Stimulated activated naive CD8-positive, alpha-beta T cell treated with anti-CD3 and anti-CD28 coated beads, Interleukin-15, Interleukin-2, amounts not matched to agents 100 ng/mL and 50 ng/mL, for 24 hours (primary cell): ENCODE measurements around the gene METTL15.
"Not testable (repeated sequence)": the region's sequence is repeated elsewhere in the genome, so short reads cannot be mapped to it uniquely, and the experiment has no call there.

ENCODE experiments used
- H3K27ac Mint-ChIP-seq: one replicate; pipeline ENCODE4 v1.8.0; 2021; ENCODE audit warnings: mild to moderate bottlenecking, mixed read lengths
- H3K27me3 Mint-ChIP-seq: one replicate; pipeline ENCODE4 v1.8.0; 2021; ENCODE audit warnings: mixed read lengths
- H3K36me3 Mint-ChIP-seq: one replicate; pipeline ENCODE4 v1.8.0; 2021; ENCODE audit warnings: low read depth, mixed read lengths
- H3K4me1 Mint-ChIP-seq: one replicate; pipeline ENCODE4 v1.8.0; 2021; ENCODE audit warnings: low read depth, mixed read lengths
- H3K4me3 Mint-ChIP-seq: one replicate; pipeline ENCODE4 v1.8.0; 2021; ENCODE audit warnings: mild to moderate bottlenecking, mixed read lengths
- H3K9me3 Mint-ChIP-seq: one replicate; pipeline ENCODE4 v1.8.0; 2021; ENCODE audit warnings: mixed read lengths

Gene METTL15, protein sequence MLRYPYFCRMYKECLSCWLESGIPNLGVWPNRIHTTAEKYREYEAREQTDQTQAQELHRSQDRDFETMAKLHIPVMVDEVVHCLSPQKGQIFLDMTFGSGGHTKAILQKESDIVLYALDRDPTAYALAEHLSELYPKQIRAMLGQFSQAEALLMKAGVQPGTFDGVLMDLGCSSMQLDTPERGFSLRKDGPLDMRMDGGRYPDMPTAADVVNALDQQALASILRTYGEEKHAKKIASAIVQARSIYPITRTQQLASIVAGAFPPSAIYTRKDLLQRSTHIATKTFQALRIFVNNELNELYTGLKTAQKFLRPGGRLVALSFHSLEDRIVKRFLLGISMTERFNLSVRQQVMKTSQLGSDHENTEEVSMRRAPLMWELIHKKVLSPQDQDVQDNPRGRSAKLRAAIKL

DNA sequence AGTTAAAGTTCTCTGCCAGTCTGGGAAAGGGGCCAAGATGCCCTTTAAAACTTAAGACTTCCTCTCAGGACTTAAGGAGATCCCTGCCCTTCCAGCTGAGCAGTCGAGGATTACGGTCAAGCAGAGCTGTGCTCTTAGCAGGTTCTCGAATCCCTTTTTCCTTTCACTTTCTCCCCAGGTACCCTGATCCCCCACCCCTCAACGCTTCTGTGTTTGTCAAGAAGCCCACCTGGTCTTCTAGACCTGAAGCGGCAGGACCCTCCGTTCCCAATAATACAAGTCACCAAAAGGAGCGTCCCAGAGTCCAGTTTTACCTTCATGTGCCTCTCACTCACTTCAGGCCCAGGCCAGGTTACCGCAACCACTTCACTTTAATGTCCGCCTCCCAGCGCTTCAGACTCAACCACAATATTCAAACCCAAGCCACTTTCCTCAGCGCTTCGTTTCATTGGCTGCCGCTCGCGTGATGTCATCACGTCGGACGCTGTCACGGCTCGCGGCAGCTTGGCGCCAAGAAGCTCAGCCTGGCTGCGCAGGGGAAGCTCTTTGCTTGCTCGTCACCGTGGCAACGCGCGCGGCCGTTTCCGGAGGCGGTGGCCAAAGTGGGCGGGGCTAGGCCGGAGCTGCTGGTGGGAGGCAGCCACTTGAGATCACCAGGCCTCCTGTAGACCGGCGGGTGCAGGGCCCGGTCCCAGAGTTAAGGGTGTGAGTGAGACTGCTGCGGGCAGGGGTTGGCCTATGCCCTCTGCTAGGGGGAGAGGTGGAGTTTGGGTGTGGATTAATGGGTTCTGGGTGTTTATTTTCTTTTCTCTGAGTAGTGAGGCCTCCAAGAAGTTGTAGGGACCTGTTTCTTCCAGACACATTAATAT, at the start of gene METTL15, which contains the start of gene KIF18A:
METTL15 (plus strand) TSS at position 639 of the 869 bp plus-strand sequence. CDS start 4,947 bp downstream, outside the sequence.
KIF18A (minus strand) TSS at position 407 of the 869 bp plus-strand sequence. CDS start 10,209 bp downstream, outside the sequence.
- Mint-ChIP-seq H3K27me3 (no peaks in the 10 kb centered on the region), H3K4me1 (peaks cover 51% of the 10 kb centered on the region), H3K27ac (peak within 1 kb of the TSS; percentile 99), H3K36me3 (peaks cover 15% of the 10 kb centered on the region), H3K4me3 (peak within 1 kb of the TSS; percentile 99), H3K9me3 (no peaks in the 10 kb centered on the region)

DNA sequence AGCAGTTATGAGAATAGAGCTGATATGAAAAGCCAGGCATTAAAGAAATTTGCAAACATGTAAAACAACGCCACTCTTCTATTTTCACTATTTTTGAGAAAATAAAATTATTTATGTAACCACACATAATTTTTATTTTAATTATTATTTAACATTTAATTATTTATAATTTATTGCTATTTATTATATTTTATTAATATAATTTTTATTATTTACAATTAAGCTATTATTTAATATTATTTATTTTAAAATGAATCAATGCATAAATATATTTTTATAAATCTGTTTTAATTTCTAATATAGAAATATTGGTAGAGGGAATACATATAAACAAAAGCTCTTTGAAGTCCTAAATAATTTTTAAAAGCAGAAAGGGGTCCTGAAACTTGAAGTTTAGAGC, 36.9 kb upstream of the METTL15 start:
- H3K27ac Mint-ChIP-seq = no peak overlapping the region
- no peak overlapping the region for H3K4me3 Mint-ChIP-seq
- no peaks in the 10 kb centered on the region for H3K4me1 Mint-ChIP-seq
- no peaks in the 10 kb centered on the region for H3K27me3 Mint-ChIP-seq
- peaks cover 28% of the 10 kb centered on the region for H3K36me3 Mint-ChIP-seq
- H3K9me3 Mint-ChIP-seq = no peaks in the 10 kb centered on the region

DNA sequence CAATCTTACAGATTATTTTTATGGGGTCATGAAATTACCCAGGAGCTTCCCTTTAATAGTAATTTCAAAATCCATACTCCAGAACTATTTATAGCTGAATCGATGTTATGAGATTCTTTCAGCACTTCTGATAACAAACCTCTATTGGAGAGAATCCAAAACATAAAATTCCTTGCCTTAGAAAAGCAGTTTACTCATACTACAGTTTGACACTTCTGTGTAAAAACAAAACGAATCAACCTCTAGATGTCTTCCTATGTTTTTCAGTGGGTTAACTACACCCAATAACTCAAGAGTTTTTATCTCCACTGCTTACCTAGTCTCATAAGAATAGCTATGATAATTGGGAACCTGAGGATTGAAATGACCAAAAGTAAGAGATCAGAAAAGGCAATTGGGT, 35.9 kb upstream of the METTL15 start:
- Mint-ChIP-seq H3K27me3 (no peaks in the 10 kb centered on the region), H3K9me3 (no peaks in the 10 kb centered on the region), H3K4me3 (no peak overlapping the region), H3K36me3 (peaks cover 38% of the 10 kb centered on the region), H3K4me1 (no peaks in the 10 kb centered on the region), H3K27ac (no peak overlapping the region)

DNA sequence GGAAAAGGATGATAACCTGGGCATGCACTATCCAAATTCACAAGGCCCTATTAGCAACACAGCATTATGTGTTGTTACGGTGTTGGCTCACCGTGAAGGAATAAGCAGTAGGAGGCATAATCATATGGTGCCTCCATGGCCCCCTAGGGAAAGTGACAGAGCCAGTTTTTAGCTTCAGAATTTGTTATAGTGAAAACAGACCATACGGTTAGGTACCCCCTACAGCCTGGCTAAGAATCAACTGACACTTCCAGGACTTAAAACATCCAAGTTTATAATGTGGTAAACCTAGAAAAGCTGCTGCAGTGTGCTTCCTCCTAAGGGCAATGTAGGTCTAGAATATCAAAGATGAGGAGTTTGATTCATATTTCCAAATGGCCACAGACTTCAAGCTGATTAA, 30.7 kb upstream of the METTL15 start:
- H3K36me3 Mint-ChIP-seq = peaks cover 42% of the 10 kb centered on the region
- no peak overlapping the region for H3K27ac Mint-ChIP-seq
- H3K9me3 Mint-ChIP-seq = no peaks in the 10 kb centered on the region
- H3K4me3 Mint-ChIP-seq = no peak overlapping the region
- H3K27me3 Mint-ChIP-seq = no peaks in the 10 kb centered on the region
- no peaks in the 10 kb centered on the region for H3K4me1 Mint-ChIP-seq

DNA sequence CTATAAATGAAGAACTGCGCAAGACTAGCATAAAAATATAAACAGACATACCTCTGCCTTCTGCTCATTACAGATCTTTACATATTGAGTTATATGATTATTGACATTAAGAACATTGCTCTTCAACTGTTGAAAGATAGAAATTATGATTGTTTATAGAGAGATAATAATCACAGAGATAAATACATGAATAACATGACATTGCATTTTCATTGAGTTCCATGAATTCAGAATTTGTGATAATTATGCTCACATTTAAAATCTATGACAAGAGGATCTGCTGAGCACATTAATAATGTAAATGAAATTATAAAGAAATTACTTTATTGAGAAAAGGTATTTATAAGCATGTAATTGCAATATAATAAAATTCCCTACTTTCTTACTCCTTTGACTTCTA, 25.1 kb upstream of the METTL15 start:
- peaks cover 28% of the 10 kb centered on the region for H3K36me3 Mint-ChIP-seq
- no peaks in the 10 kb centered on the region for H3K9me3 Mint-ChIP-seq
- no peaks in the 10 kb centered on the region for H3K4me1 Mint-ChIP-seq
- no peak overlapping the region for H3K27ac Mint-ChIP-seq
- H3K27me3 Mint-ChIP-seq = no peaks in the 10 kb centered on the region
- no peak overlapping the region for H3K4me3 Mint-ChIP-seq

DNA sequence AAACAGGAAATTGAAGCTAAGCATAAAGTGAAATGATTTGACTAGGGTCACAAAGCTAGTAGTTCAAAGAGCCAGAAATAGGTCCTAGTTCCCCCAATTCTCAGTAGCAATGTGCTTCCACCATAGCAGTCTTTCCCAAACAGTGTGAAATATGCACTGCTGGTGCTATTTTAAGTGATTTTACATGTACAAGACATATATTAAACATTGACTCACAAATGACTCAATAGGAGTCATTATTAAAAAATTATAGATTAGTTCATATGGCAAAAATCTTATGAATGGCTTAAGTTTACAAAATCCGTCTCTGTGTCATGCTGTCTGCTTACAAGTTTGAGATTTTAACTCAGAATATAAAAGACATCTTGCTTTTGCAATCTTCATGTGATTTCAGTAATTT, 21.6 kb upstream of the METTL15 start:
- no peaks in the 10 kb centered on the region for H3K27me3 Mint-ChIP-seq
- H3K4me3 Mint-ChIP-seq = no peak overlapping the region
- no peaks in the 10 kb centered on the region for H3K4me1 Mint-ChIP-seq
- no peaks in the 10 kb centered on the region for H3K9me3 Mint-ChIP-seq
- no peak overlapping the region for H3K27ac Mint-ChIP-seq
- H3K36me3 Mint-ChIP-seq = peaks cover 24% of the 10 kb centered on the region

DNA sequence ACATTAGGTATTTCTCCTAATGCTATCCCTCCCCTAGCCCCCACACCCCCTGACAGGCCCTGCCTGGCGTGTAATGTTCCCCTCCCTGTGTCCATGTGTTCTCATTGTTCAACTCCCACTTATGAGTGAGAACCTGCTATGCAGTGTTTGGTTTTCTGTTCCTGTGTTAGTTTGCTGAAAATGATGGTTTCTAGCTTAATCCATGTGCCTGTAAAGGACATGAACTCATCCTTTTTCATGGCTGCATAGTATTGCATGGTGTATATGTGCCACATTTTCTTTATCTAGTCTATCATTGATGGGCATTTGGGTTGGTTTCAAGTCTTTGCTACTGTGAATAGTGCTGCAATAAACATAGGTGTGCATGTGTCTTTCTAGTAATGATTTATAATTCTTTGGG, 21.0 kb upstream of the METTL15 start:
- H3K4me3 Mint-ChIP-seq, H3K4me1 Mint-ChIP-seq, H3K27ac Mint-ChIP-seq, H3K9me3 Mint-ChIP-seq, H3K27me3 Mint-ChIP-seq: not testable (repeated sequence)
- peaks cover 18% of the 10 kb centered on the region for H3K36me3 Mint-ChIP-seq

DNA sequence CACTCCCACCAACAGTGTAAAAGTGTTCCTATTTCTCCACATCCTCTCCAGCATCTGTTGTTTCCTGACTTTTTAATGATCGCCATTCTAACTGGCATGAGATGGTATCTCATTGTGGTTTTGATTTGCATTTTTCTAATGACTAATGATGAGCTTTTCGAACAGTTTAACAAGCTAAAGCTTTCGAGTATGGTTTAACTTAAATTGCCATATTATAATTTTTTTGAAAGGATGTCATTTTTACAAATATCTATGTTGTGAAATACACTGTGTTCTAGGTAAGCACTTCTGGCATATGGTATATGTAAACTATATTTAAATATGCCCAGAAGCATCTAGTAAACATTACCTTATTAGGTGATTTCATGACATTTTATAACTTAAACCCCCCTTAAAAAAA, 20.5 kb upstream of the METTL15 start:
- peaks cover 16% of the 10 kb centered on the region for H3K36me3 Mint-ChIP-seq
- H3K27me3 Mint-ChIP-seq = not testable (repeated sequence)

DNA sequence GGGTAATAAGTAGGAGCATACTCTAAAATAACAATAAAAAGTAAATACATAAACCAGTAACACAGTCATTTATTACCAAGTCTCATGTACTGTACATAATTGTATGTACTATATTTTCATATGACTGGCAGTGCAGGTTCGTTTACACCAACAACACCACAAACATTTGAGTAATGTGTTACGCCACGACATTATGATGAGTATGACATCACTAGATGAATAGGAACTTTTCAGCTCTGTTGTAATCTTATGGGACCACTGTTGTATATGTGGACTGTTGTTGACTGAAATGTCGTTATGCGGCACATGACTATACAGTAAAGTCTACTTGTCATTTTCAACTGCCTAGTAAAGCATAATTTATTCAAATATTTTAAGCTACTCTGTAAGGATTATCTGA, 18.8 kb upstream of the METTL15 start:
- Mint-ChIP-seq H3K36me3 (peaks cover 16% of the 10 kb centered on the region), H3K9me3 (no peaks in the 10 kb centered on the region), H3K4me3 (no peak overlapping the region), H3K27me3 (no peaks in the 10 kb centered on the region), H3K27ac (no peak overlapping the region), H3K4me1 (no peaks in the 10 kb centered on the region)

More for the DNA sequence above, 20.5 kb upstream of the METTL15 start:
- not testable (repeated sequence) for H3K4me3 Mint-ChIP-seq, H3K4me1 Mint-ChIP-seq, H3K9me3 Mint-ChIP-seq, H3K27ac Mint-ChIP-seq

DNA sequence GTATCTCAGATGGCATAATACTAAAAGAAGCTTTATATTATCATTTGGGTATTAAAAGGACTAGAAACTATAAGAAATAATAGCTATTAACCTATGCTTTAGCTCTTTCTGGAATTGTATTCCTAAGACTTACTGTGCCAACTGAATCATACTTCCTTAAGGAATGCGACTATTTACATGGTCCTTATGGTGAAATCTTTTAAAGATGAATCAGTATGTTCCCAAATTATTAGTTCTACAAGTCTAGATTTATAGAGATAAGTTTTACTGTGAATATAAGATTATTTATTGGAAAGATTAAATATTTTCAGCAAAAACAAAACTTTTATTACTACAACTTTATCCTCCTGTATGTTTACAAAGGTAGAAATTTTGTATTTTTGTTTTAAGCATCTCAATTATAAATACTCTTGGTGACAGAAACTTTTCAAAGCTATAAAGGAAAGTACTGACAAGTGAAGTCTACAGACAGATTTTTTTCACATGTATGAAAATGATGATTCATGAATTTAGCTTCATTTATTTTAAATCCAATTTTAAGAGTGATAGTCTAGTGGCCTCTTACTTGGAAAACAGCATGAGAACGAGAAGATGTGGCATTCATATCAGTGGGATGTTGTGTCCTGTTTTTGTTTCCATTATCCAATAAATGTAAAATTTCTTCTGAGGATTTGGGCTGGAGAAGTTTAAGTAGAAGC, 18.0 kb upstream of the METTL15 start:
- Mint-ChIP-seq H3K9me3 (no peaks in the 10 kb centered on the region), H3K27ac (no peak overlapping the region), H3K27me3 (no peaks in the 10 kb centered on the region), H3K36me3 (peaks cover 21% of the 10 kb centered on the region), H3K4me1 (no peaks in the 10 kb centered on the region), H3K4me3 (no peak overlapping the region)

DNA sequence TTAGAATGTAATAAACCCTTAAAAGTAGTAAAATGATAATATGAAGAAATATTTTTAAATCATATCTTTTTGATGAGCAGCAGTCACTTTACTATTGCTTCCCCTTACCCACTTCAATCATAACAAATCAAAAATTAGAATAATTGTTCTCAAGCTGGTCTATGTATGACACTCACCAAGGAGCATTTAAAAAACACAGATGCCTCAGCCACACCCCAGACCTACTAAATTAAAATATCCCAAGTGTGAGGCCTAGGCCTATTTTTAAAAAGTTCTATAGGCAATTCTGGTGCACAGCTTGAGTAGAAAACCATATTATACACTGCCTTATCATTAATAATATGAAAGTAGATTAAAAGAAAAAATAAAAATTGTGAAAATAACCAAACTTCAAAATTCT, 15.4 kb upstream of the METTL15 start:
- H3K36me3 Mint-ChIP-seq = peaks cover 31% of the 10 kb centered on the region
- H3K27me3 Mint-ChIP-seq = no peaks in the 10 kb centered on the region
- H3K27ac Mint-ChIP-seq = no peak overlapping the region
- no peaks in the 10 kb centered on the region for H3K4me1 Mint-ChIP-seq
- no peaks in the 10 kb centered on the region for H3K9me3 Mint-ChIP-seq
- H3K4me3 Mint-ChIP-seq = no peak overlapping the region

DNA sequence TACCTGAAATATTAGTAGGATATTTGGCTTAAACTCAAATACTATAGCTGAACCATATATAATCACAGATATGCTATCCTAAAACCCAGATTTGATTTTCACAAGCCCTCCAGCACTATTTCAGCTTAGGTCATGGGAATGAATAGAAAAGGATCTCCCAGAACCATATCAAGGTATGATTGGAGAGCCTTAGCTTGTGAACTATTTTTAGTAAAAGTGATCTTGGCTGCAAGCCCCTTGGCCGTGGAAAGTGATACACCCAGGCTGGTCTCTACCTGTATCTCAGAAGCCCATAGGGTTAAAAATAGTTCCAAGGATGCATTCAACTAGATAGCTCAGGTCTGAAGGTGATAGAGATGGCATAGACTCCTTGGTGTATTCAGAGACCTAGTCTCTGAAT, 9.9 kb upstream of the METTL15 start:
- Mint-ChIP-seq H3K36me3 (peaks cover 24% of the 10 kb centered on the region), H3K27ac (no peak overlapping the region), H3K27me3 (no peaks in the 10 kb centered on the region)

DNA sequence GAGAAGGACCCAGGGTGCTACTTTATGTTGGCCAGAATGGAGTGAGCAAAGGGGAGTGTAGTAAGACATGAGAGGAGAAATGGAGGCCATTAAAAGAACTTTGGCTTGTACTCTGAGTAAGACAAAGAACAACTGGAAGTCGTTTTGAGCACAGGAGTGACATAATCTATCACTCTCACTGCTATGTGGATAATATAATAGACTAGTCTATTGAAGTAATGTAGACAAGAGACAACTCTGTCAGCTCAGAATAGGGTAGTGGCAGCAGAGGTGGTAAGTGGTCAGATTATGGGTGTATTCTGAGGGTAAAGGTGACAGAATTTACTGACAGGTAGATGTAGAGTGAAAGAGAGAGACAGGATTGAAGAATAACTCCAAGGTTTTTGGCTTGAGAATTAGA, 8.5 kb upstream of the METTL15 start:
- Mint-ChIP-seq H3K4me3 (no peak overlapping the region), H3K4me1 (no peaks in the 10 kb centered on the region), H3K9me3 (no peaks in the 10 kb centered on the region), H3K36me3 (peaks cover 21% of the 10 kb centered on the region), H3K27me3 (no peaks in the 10 kb centered on the region), H3K27ac (no peak overlapping the region)

More for the DNA sequence above, 9.9 kb upstream of the METTL15 start:
- Mint-ChIP-seq H3K9me3 (no peaks in the 10 kb centered on the region), H3K4me3 (no peak overlapping the region), H3K4me1 (no peaks in the 10 kb centered on the region)

DNA sequence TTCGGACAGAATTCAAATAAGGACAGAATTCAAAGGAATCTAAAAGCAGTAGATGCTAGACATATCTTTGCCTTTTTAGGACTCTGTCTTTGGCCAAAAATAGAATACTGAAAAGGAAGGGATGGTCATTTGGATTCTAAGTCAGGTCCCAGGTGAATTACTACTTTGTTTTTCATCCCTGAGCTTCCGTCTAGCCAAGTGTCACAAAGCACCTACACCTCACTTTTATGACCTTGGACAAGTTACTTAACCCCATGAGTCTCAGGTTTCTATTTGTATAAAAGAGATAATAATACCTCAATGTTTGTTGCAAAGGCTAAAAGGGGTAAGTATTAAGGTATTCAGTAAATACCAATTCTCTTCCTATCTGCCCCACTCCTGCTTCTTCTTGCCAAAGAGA, 7.5 kb upstream of the METTL15 start:
- Mint-ChIP-seq H3K36me3 (peaks cover 13% of the 10 kb centered on the region), H3K27me3 (no peaks in the 10 kb centered on the region), H3K27ac (no peak overlapping the region), H3K4me1 (no peaks in the 10 kb centered on the region), H3K4me3 (no peak overlapping the region), H3K9me3 (no peaks in the 10 kb centered on the region)

DNA sequence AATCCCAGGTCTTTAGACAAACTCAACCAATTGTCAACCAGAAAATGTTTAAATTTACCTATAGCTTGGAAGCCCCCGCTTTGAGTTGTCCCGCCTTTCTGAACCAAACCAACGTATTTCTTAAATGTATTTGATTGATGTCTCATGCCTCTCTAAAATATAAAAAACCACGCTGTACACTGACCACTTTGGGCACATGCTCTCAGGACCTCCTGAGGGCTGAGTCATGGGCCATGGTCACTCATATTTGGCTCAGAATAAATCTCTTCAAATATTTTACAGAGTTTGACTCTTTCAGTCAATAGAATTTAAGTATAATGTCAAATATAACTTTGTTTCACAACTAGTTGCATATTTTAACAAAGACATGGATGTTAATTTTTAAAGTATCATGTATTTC, 5.9 kb upstream of the METTL15 start:
- not testable (repeated sequence) for H3K36me3 Mint-ChIP-seq, H3K9me3 Mint-ChIP-seq, H3K4me3 Mint-ChIP-seq, H3K4me1 Mint-ChIP-seq, H3K27me3 Mint-ChIP-seq, H3K27ac Mint-ChIP-seq
